K562 (cell line): ENCODE measurements around the gene GMPR2. TPM values are rescaled to one million over a fixed set of nuclear protein-coding genes. Genes with fewer than 3 reads are reported as not detected.

ENCODE experiments used
- ATAC-seq: fragments of 200-7000 bp; cut with Tn5 transposase; 3 replicates; pipeline ENCODE4 v1.9.1; 2020; ENCODE audit warnings: moderate library complexity
- BruUV-seq: library from RNA; stranded (reverse); fragments of 400-500 nt; replicated peaks from 2 replicates; lab custom pipeline; 2021; lab: Mats Ljungman, UMichigan
- CTCF ChIA-PET: fragments of 300-600 bp; formaldehyde crosslinking; extraction: SDS; loops from one replicate; lab custom pipeline; 2021; ENCODE audit warnings: low intra/inter-chr PET ratio; lab: Yijun Ruan, JAX
- POLR2A ChIA-PET: fragments of 300-600, 350-650 bp; sonication (Branson Sonifier 250); formaldehyde crosslinking; extraction: SDS; loops from one replicate; lab custom pipeline; 2021; ENCODE audit warnings: antibody characterized with exemption, inconsistent platforms; lab: Yijun Ruan, JAX
- DNase-seq, 4 experiments: peaks; one replicate each; pipeline versions ENCODE4 v3.0.0 to v3.0.0-alpha.2; 2011 to 2018; ENCODE audit warnings: low spot score in 3 of 4, mixed read lengths in 3 of 4; ENCODE audit errors: extremely low read depth in 1 of 4
- FAIRE-seq: peaks from 2 replicates; lab custom pipeline; 2011; peaks lifted over from hg19 to GRCh38; lab: Jason Lieb, UNC
- H2AFZ ChIP-seq: 2 replicates; pipeline ENCODE4 v1.6.0; 2011; ENCODE audit warnings: low read depth, low read length, control low read depth, inconsistent platforms
- H3K27ac ChIP-seq: fragments of 200-600 bp; 3 replicates; pipeline ENCODE4 v1.8.0; 2011; ENCODE audit warnings: low read depth, mild to moderate bottlenecking, control low read depth, inconsistent platforms, low read length, moderate library complexity, mixed read lengths; ENCODE audit errors: extremely low read depth
- H3K27me3 ChIP-seq, 2 experiments: fragments of 300-600 bp in 1 of 2; 2 replicates in 1 of 2; 3 replicates in 1 of 2; pipeline versions ENCODE4 v1.6.0 to v1.8.0; 2011; ENCODE audit warnings: inconsistent platforms in 2 of 2, low read length in 2 of 2, mild to moderate bottlenecking in 1 of 2, mixed read lengths in 1 of 2, moderate library complexity in 1 of 2; ENCODE audit not compliant: control insufficient read depth in 2 of 2, insufficient read depth in 2 of 2
- H3K36me3 ChIP-seq: fragments of 300-600 bp; 3 replicates; pipeline ENCODE4 v1.8.0; 2011; ENCODE audit warnings: mild to moderate bottlenecking, low read length, inconsistent platforms; ENCODE audit not compliant: control insufficient read depth, insufficient read depth
- H3K4me1 ChIP-seq, 2 experiments: fragments of 200-600 bp in 1 of 2; replicated peaks in 1 of 2; 2 replicates in 1 of 2; 3 replicates in 1 of 2; pipeline versions ENCODE4 v1.5.1 to v1.8.0; 2011; ENCODE audit warnings: inconsistent platforms in 2 of 2, low read length in 2 of 2, mild to moderate bottlenecking in 1 of 2, mixed read lengths in 1 of 2, moderate library complexity in 1 of 2; ENCODE audit not compliant: control insufficient read depth in 2 of 2, insufficient read depth in 2 of 2
- H3K4me2 ChIP-seq: 2 replicates; pipeline ENCODE4 v1.6.1; 2011; ENCODE audit warnings: low read length, control low read depth, inconsistent platforms, mixed read lengths; ENCODE audit not compliant: insufficient read depth
- H3K4me3 ChIP-seq: fragments of 200-600 bp; sonication (generic), shearing (Covaris generic); 2 replicates; pipeline ENCODE4 v1.5.1; 2016; ENCODE audit warnings: control low read depth, inconsistent platforms
- H3K79me2 ChIP-seq: fragments of 200-600 bp; 3 replicates; pipeline ENCODE4 v1.8.0; 2011; ENCODE audit warnings: low read length, inconsistent platforms; ENCODE audit not compliant: control insufficient read depth, insufficient read depth
- H3K9ac ChIP-seq, 2 experiments: 2 replicates each; pipeline versions ENCODE4 v1.6.0 to v1.6.1; 2011; ENCODE audit warnings: low read depth in 2 of 2, low read length in 2 of 2, control low read depth in 1 of 2, inconsistent platforms in 1 of 2, mild to moderate bottlenecking in 1 of 2, mixed read lengths in 1 of 2; ENCODE audit not compliant: insufficient read depth in 1 of 2
- H3K9me1 ChIP-seq: one replicate; pipeline ENCODE4 v1.6.0; 2011; ENCODE audit warnings: inconsistent platforms, mild to moderate bottlenecking, low read length, moderate library complexity; ENCODE audit not compliant: control insufficient read depth, insufficient read depth
- H3K9me3 ChIP-seq: replicated peaks from 2 replicates; pipeline ENCODE4 v1.5.1; 2011; ENCODE audit warnings: low read depth, low read length, inconsistent platforms; ENCODE audit not compliant: control insufficient read depth, insufficient read depth
- H4K20me1 ChIP-seq: replicated peaks from 2 replicates; pipeline ENCODE4 v1.6.1; 2011; ENCODE audit warnings: low read length, inconsistent platforms, mixed read lengths; ENCODE audit not compliant: control insufficient read depth, insufficient read depth
- ASH1L ChIP-seq: fragments of 450-650 bp; IDR thresholded peaks from 2 replicates; pipeline ENCODE4 v1.6.1; 2018; ENCODE audit warnings: borderline replicate concordance, mild to moderate bottlenecking, low read depth; ENCODE audit not compliant: partially characterized antibody
- HDAC1 ChIP-seq, 2 experiments: fragments of 450-650 bp; IDR thresholded peaks; 2 replicates each; pipeline ENCODE4 v1.6.1; 2016 to 2017; ENCODE audit warnings: inconsistent platforms in 1 of 2, mild to moderate bottlenecking in 1 of 2, moderate library complexity in 1 of 2
- KDM5B ChIP-seq: fragments of 200-600 bp; sonication (generic); IDR thresholded peaks from 2 replicates; pipeline ENCODE4 v1.6.1; 2012; ENCODE audit warnings: low read depth, mild to moderate bottlenecking, moderate library complexity, low read length, control low read depth, inconsistent platforms; ENCODE audit not compliant: insufficient replicate concordance
- PHF20 ChIP-seq: fragments of 450-650 bp; IDR thresholded peaks from 2 replicates; pipeline ENCODE4 v1.6.1; 2018; ENCODE audit not compliant: partially characterized antibody
- PML ChIP-seq: IDR thresholded peaks from 2 replicates; pipeline ENCODE4 v1.6.1; 2012; ENCODE audit warnings: low read length, inconsistent platforms
- ZBTB7A ChIP-seq: IDR thresholded peaks from 2 replicates; pipeline ENCODE4 v1.6.1; 2011; ENCODE audit warnings: low read depth, mild to moderate bottlenecking, low read length, moderate library complexity, borderline replicate concordance; ENCODE audit not compliant: control insufficient read depth
- WGBS: fragments of 100-300 bp; shearing (Covaris generic); methylation state at CpG from one replicate; pipeline ENCODE4 v1.1.6; 2016; ENCODE audit warnings: low coverage, mixed read lengths; ENCODE audit not compliant: insufficient coverage; ENCODE audit errors: missing lambda C conversion rate; 5-methylcytosine and 5-hydroxymethylcytosine counted together
- in situ Hi-C: fragments of 300-500 bp; cut with MboI; formaldehyde crosslinking; loops from 4 replicates; pipeline ENCODE4 v1.15.0; 2018; ENCODE audit warnings: inconsistent platforms, mixed read lengths
- intact Hi-C: fragments of 100-400 bp; cut with micrococcal nuclease; formaldehyde crosslinking; loops from 2 replicates; pipeline ENCODE4 v1.14.2; 2022
- polyA plus RNA-seq, 8 experiments: library from polyadenylated mRNA; depleted of rRNA in 4 of 8; stranded (reverse) in 5 of 8; unstranded in 3 of 8; fragments of >200 nt; fragmentation: Nextera tagmentation in 2 of 8; fragmentation: Illumina TruSeq in 1 of 8; extraction: Ambion mirVana in 2 of 8; extraction: Trizol in 1 of 8; gene quantifications; 2 replicates each; pipeline versions ENCODE4 v1.2.1 to v1.2.3, GENCODE V29; 2011 to 2014; ENCODE audit warnings: inconsistent platforms in 1 of 8, missing spikeins in 1 of 8
- total RNA-seq, 7 experiments: library from RNA; depleted of rRNA in 6 of 7; stranded (reverse); fragments of >200 nt in 6 of 7; fragmentation: Illumina TruSeq in 2 of 7; extraction: Trizol in 2 of 7; gene quantifications; 2 replicates each; pipeline versions ENCODE4 v1.2.1 to v1.2.3, GENCODE V29; 2011 to 2021; ENCODE audit warnings: low replicate concordance in 1 of 7
- TF ChIP-seq, protein P1 (sequence below): fragments of 450-650 bp; IDR thresholded peaks from 2 replicates; pipeline ENCODE4 v1.6.1; 2018; ENCODE audit not compliant: partially characterized antibody
- TF ChIP-seq, protein P2 (sequence below): sonication (generic); formaldehyde crosslinking; IDR thresholded peaks from 2 replicates; pipeline ENCODE4 v1.8.0; 2022; ENCODE audit warnings: missing genetic modification reagents, mild to moderate bottlenecking, borderline replicate concordance
- TF ChIP-seq, protein P3 (sequence below): fragments of 450-650 bp; IDR thresholded peaks from 2 replicates; pipeline ENCODE4 v1.6.1; 2016; ENCODE audit warnings: missing biosample characterization, missing genetic modification characterization

The GMPR2 gene
- total and polyA plus RNA-seq, 9 of the 15 experiments (the other 6 are each of a cell fraction or from before 2014, with no cell fraction given) = 26.4 to 67.4 (median 36.3) TPM

DNA sequence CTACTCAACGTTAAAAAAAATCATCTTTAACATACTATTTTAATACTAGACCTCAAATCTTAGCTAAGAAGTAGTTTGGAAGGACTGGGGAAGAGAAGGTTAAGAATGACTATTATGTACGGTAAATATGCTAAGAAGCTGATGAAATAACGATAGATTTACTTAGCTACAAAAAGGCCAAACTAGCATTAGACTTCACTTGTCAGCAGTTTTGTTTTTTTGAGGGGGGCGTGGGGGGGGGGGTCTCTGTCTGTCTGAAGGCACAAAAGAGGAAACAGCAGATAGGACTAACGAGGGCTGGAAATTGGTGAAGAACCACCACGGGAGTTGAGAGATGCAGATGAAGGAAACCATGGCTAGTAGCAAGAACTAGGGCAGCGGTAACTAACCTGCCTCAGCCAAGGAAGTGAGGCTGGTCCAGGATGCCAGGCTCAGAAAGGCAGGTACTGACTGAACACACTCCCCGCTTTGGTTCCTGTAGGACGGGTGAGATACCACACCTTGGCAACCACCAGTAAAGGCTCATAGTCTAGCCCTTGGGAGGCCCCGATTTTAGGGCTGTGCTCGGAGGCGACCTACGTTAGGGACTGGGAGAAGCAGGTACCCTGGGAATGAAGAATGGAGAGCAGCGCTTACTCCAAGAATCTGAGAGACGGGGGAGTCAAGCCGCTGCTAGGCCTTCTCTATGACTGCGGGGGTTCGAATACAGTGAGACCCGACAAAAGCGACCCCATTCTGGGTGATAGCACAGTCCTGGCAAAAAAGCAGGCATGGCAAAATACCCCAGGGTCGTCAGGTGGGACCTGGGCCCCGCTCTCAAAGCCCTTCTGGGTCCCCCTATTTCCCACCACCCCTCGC lies 1.2 kb upstream of the GMPR2 start (continued):
- TF ChIP-seq, protein P1, sequence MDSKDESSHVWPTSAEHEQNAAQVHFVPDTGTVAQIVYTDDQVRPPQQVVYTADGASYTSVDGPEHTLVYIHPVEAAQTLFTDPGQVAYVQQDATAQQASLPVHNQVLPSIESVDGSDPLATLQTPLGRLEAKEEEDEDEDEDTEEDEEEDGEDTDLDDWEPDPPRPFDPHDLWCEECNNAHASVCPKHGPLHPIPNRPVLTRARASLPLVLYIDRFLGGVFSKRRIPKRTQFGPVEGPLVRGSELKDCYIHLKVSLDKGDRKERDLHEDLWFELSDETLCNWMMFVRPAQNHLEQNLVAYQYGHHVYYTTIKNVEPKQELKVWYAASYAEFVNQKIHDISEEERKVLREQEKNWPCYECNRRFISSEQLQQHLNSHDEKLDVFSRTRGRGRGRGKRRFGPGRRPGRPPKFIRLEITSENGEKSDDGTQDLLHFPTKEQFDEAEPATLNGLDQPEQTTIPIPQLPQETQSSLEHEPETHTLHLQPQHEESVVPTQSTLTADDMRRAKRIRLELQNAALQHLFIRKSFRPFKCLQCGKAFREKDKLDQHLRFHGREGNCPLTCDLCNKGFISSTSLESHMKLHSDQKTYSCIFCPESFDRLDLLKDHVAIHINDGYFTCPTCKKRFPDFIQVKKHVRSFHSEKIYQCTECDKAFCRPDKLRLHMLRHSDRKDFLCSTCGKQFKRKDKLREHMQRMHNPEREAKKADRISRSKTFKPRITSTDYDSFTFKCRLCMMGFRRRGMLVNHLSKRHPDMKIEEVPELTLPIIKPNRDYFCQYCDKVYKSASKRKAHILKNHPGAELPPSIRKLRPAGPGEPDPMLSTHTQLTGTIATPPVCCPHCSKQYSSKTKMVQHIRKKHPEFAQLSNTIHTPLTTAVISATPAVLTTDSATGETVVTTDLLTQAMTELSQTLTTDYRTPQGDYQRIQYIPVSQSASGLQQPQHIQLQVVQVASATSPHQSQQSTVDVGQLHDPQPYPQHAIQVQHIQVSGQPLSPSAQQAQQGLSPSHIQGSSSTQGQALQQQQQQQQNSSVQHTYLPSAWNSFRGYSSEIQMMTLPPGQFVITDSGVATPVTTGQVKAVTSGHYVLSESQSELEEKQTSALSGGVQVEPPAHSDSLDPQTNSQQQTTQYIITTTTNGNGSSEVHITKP = peak; percentile 86

DNA sequence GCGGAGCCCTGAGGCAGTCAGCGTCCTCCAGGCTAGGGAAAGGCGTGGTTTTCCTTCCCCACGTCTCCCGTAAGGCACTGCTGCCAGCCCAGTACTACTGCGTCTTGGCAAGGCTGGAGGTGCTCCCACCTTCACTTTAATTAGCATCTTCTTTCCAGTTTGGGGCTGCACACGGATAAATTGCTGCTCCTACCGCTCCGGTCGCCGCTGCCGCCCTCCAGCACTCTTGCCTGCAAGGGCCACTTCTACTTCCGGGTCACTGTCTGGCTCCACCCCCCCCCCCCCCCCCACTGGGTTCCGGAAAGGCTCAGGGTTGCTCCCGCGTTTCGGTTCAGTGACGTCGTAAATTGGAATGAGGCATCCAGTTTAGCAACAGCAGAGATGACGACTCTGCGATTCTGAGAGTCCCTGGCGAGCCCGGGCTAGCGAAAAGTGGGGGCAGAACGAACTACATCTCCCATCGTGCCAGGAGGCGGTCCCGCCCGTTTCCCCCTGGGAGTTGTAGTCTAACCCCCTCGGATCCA lies 546 bp upstream of the GMPR2 start, which contains the start of gene NEDD8:
Gene NEDD8 (minus strand): TSS at position 247 of the 524 bp plus-strand sequence. CDS start 100 bp downstream, at position 147.
- H3K36me3 ChIP-seq = peaks cover 33% of the 10 kb centered on the region
- ChIA-PET CTCF (no interaction called here), POLR2A (no interaction called here)
- BruUV-seq = no TSS peak
- no peaks in the 10 kb centered on the region for H3K9me3 ChIP-seq
- DNase-seq = peak; percentile 78 to 86 (median 81)
- H3K4me3 ChIP-seq = peak within 1 kb of the TSS; percentile 54
- peaks cover 39% of the 10 kb centered on the region for H3K79me2 ChIP-seq
- FAIRE-seq = no peak
- peak within 1 kb of the TSS; percentile 89 for H3K27ac ChIP-seq
- in situ Hi-C loops = no loop called here
- no peaks in the 10 kb centered on the region for H3K27me3 ChIP-seq
- H4K20me1 ChIP-seq = no peaks in the 10 kb centered on the region
- H3K4me2 ChIP-seq = peak within 1 kb of the TSS; percentile 98
- H3K4me1 ChIP-seq = peaks cover 6 to 15% of the 10 kb centered on the region in 2 experiments
- 1% methylated on average over 12 of the region's 30 CpGs for WGBS
- ATAC-seq = peak; percentile 88
- peak within 1 kb of the TSS; percentile 72 to 94 for H3K9ac ChIP-seq
- peak within 1 kb of the TSS; percentile 99 for H2AFZ ChIP-seq
- H3K9me1 ChIP-seq = no peaks in the 10 kb centered on the region
- intact Hi-C loops = loop anchor here (2.0 kb wide), 1 partner anchor 15 kb away; the partner anchor contains the start of gene MDP1
- TF ChIP-seq PML (0 out of 2 replicates have a peak, but pooled peaks have one; percentile 18), HDAC1 (IDR thresholded peaks at IDR 0.05) (peak in 1 of 2 experiments; percentile 78; a peak in 2 of 4 replicates), KDM5B (peak; percentile 55), ASH1L (peak; percentile 48), PHF20 (peak; percentile 61), ZBTB7A (no peak)
- TF ChIP-seq, protein P2, sequence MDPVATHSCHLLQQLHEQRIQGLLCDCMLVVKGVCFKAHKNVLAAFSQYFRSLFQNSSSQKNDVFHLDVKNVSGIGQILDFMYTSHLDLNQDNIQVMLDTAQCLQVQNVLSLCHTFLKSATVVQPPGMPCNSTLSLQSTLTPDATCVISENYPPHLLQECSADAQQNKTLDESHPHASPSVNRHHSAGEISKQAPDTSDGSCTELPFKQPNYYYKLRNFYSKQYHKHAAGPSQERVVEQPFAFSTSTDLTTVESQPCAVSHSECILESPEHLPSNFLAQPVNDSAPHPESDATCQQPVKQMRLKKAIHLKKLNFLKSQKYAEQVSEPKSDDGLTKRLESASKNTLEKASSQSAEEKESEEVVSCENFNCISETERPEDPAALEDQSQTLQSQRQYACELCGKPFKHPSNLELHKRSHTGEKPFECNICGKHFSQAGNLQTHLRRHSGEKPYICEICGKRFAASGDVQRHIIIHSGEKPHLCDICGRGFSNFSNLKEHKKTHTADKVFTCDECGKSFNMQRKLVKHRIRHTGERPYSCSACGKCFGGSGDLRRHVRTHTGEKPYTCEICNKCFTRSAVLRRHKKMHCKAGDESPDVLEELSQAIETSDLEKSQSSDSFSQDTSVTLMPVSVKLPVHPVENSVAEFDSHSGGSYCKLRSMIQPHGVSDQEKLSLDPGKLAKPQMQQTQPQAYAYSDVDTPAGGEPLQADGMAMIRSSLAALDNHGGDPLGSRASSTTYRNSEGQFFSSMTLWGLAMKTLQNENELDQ (CRISPR knock-in tag) = no peak
- TF ChIP-seq, protein P3, sequence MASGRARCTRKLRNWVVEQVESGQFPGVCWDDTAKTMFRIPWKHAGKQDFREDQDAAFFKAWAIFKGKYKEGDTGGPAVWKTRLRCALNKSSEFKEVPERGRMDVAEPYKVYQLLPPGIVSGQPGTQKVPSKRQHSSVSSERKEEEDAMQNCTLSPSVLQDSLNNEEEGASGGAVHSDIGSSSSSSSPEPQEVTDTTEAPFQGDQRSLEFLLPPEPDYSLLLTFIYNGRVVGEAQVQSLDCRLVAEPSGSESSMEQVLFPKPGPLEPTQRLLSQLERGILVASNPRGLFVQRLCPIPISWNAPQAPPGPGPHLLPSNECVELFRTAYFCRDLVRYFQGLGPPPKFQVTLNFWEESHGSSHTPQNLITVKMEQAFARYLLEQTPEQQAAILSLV (tag) = no peak
